Spinal cord (tissue), 10 donors: ENCODE data around the gene RAP1GAP2. TPM values are rescaled to one million over a fixed set of nuclear protein-coding genes. Genes with fewer than 3 reads are reported as not detected.
"Not testable (repeated sequence)": the region's sequence is repeated elsewhere in the genome, so short reads cannot be mapped to it uniquely, and the experiment has no call there.

Experiments used
- DNase-seq, 6 donors: peaks; one replicate each; pipeline versions ENCODE4 v3.0.0 to v3.0.0-alpha.2; 2013 to 2015; ENCODE audit warnings: low spot score in 6 of 6, low read depth in 4 of 6
- H3K27ac ChIP-seq: one replicate; pipeline ENCODE4 v1.5.1; 2013; ENCODE audit warnings: low read depth, low read length, control low read depth
- H3K27me3 ChIP-seq: one replicate; pipeline ENCODE4 v1.6.1; 2013; ENCODE audit warnings: low read length; ENCODE audit not compliant: control insufficient read depth, insufficient read depth
- H3K36me3 ChIP-seq: one replicate; pipeline ENCODE4 v1.6.1; 2013; ENCODE audit warnings: low read length; ENCODE audit not compliant: control insufficient read depth, insufficient read depth
- H3K4me1 ChIP-seq: one replicate; pipeline ENCODE4 v1.6.1; 2013; ENCODE audit warnings: low read length; ENCODE audit not compliant: control insufficient read depth, insufficient read depth
- H3K4me3 ChIP-seq: one replicate; pipeline ENCODE4 v1.5.1; 2013; ENCODE audit warnings: low read depth, low read length, control low read depth
- H3K9me3 ChIP-seq: one replicate; pipeline ENCODE4 v1.6.1; 2013; ENCODE audit warnings: low read length; ENCODE audit not compliant: control insufficient read depth, insufficient read depth
- WGBS: methylation state at CpG from one replicate; pipeline ENCODE4 v1.1.5; 2013; ENCODE audit warnings: missing lambda C conversion rate; ENCODE audit not compliant: insufficient coverage; 5-methylcytosine and 5-hydroxymethylcytosine counted together
- polyA plus RNA-seq, 2 donors: library from polyadenylated mRNA; unstranded; fragments of 120-200 nt; gene quantifications; one replicate each; pipeline ENCODE4 v1.2.1, GENCODE V29; 2013; ENCODE audit not compliant: insufficient read length in 2 of 2
- small RNA-seq: library from RNA; depleted of rRNA; stranded (forward); fragments of <200 nt; gene quantifications from one replicate; pipeline ENCODE3, GENCODE V24; 2014; ENCODE audit warnings: low replicate concordance
- total RNA-seq, 2 donors: library from RNA; depleted of rRNA in 1 of 2; stranded (reverse); fragments of 120-200 nt in 1 of 2; fragments of >200 nt in 1 of 2; gene quantifications; one replicate each; pipeline versions ENCODE4 v1.2.3 to v1.2.4, GENCODE V29; 2013 to 2014
- donor health status: healthy.

The RAP1GAP2 gene
- total and polyA plus RNA-seq, 4 donors, result 7.4 to 22.0 (median 16.1) TPM

- not testable (repeated sequence) for H3K36me3 ChIP-seq, H3K27me3 ChIP-seq, H3K9me3 ChIP-seq, H3K4me1 ChIP-seq, H3K27ac ChIP-seq, DNase-seq, H3K4me3 ChIP-seq
- WGBS, result no CpG with 5 or more reads among the region's 1 CpG
Measured at GRCh38 chr17:3065192-3065591, 269.0 kb downstream of the RAP1GAP2 start.

- H3K27ac ChIP-seq, H3K9me3 ChIP-seq, H3K4me1 ChIP-seq, H3K36me3 ChIP-seq, DNase-seq, H3K27me3 ChIP-seq, H3K4me3 ChIP-seq: not testable (repeated sequence)
- no CpG with 5 or more reads among the region's 4 CpGs for WGBS
Measured at GRCh38 chr17:3073850-3074249, 277.6 kb downstream of the RAP1GAP2 start.

Small RNA genes within 50 kb of the gene (small RNA-seq; reads per million reads assigned to genes)
- not detected for gene MIR1253
- not detected for gene hsa-mir-1253

Other genes with a start within 250 kb of the RAP1GAP2 start
- 100 to 1,000 TPM; 121 to 334 TPM for gene PAFAH1B1, start 202.8 kb upstream of the RAP1GAP2 start, total RNA-seq
- gene PAFAH1B1, start 202.8 kb upstream of the RAP1GAP2 start, polyA plus RNA-seq, result 100 to 1,000 TPM; 216 to 245 TPM
- 10 to 100 TPM; 21.2 to 27.6 TPM for gene CLUH, start 84.7 kb upstream of the RAP1GAP2 start, total RNA-seq
- 10 to 100 TPM; 51.4 to 56.6 TPM for gene CLUH, start 84.7 kb upstream of the RAP1GAP2 start, polyA plus RNA-seq
- 1 to 10 TPM in 1 of 2 donors, under 1 TPM in 1; 0.89 to 1.0 TPM for gene CCDC92B, start 46.8 kb upstream of the RAP1GAP2 start, total RNA-seq
- gene CCDC92B, start 46.8 kb upstream of the RAP1GAP2 start, polyA plus RNA-seq, result 10 to 100 TPM; 10.6 to 12.3 TPM